Glutamatergic neuron (in vitro differentiated cells): ENCODE results near the gene COG2. TPM values are rescaled to one million over a fixed set of nuclear protein-coding genes. Genes with fewer than 3 reads are reported as not detected.

Experiments used
- DNase-seq: peaks from one replicate; pipeline ENCODE4 v3.0.0; 2022
- H3K27ac Mint-ChIP-seq: one replicate; pipeline ENCODE4 v1.8.0; 2020; ENCODE audit warnings: mild to moderate bottlenecking, mixed read lengths, inconsistent platforms; ENCODE audit not compliant: unreplicated experiment
- H3K27me3 Mint-ChIP-seq: one replicate; pipeline ENCODE4 v1.8.0; 2020; ENCODE audit warnings: mild to moderate bottlenecking, moderate library complexity, mixed read lengths, inconsistent platforms; ENCODE audit not compliant: unreplicated experiment
- H3K36me3 Mint-ChIP-seq: one replicate; pipeline ENCODE4 v1.8.0; 2020; ENCODE audit warnings: mild to moderate bottlenecking, mixed read lengths, inconsistent platforms; ENCODE audit not compliant: unreplicated experiment
- H3K4me1 Mint-ChIP-seq: one replicate; pipeline ENCODE4 v1.8.0; 2020; ENCODE audit warnings: mild to moderate bottlenecking, low read depth, mixed read lengths, inconsistent platforms; ENCODE audit not compliant: unreplicated experiment
- H3K4me3 Mint-ChIP-seq: one replicate; pipeline ENCODE4 v1.8.0; 2020; ENCODE audit warnings: mild to moderate bottlenecking, mixed read lengths, inconsistent platforms; ENCODE audit not compliant: unreplicated experiment
- H3K9me3 Mint-ChIP-seq: one replicate; pipeline ENCODE4 v1.8.0; 2020; ENCODE audit warnings: mild to moderate bottlenecking, moderate library complexity, mixed read lengths, inconsistent platforms; ENCODE audit not compliant: unreplicated experiment
- total RNA-seq: library from RNA; stranded (reverse); fragmentation: NEBNext Ultra II Directional; extraction: Animal tissue kit (Norgen Biotek cat#: 25700); gene quantifications from one replicate; pipeline ENCODE4 v1.2.1, GENCODE V29; 2021; ENCODE audit not compliant: unreplicated experiment
- TF ChIP-seq, protein P1 (sequence below): fragments of 200-600 bp; sonication (generic); IDR thresholded peaks from one replicate; pipeline ENCODE4 v1.5.0; 2021; ENCODE audit not compliant: partially characterized antibody, unreplicated experiment

COG2 gene
- total RNA-seq, 1 donor from 2014 or later: 29.0 TPM

- Mint-ChIP-seq H3K27ac (no peak overlapping the region), H3K27me3 (no peaks in the 10 kb centered on the region), H3K4me3 (no peak overlapping the region), H3K36me3 (no peaks in the 10 kb centered on the region), H3K4me1 (no peaks in the 10 kb centered on the region), H3K9me3 (no peaks in the 10 kb centered on the region)
- no peak for DNase-seq
- TF ChIP-seq, protein P1, sequence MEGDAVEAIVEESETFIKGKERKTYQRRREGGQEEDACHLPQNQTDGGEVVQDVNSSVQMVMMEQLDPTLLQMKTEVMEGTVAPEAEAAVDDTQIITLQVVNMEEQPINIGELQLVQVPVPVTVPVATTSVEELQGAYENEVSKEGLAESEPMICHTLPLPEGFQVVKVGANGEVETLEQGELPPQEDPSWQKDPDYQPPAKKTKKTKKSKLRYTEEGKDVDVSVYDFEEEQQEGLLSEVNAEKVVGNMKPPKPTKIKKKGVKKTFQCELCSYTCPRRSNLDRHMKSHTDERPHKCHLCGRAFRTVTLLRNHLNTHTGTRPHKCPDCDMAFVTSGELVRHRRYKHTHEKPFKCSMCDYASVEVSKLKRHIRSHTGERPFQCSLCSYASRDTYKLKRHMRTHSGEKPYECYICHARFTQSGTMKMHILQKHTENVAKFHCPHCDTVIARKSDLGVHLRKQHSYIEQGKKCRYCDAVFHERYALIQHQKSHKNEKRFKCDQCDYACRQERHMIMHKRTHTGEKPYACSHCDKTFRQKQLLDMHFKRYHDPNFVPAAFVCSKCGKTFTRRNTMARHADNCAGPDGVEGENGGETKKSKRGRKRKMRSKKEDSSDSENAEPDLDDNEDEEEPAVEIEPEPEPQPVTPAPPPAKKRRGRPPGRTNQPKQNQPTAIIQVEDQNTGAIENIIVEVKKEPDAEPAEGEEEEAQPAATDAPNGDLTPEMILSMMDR: no peak
These were observed 23.7 kb upstream of the COG2 start for GRCh38 chr1:230618537-230618936.

GRCh38 chr1:230620649-230621323 is 21.5 kb upstream of the COG2 start:
- H3K27me3 Mint-ChIP-seq: no peaks in the 10 kb centered on the region
- DNase-seq: no peak
- H3K4me1 Mint-ChIP-seq: no peaks in the 10 kb centered on the region
- no peak overlapping the region for H3K4me3 Mint-ChIP-seq
- no peaks in the 10 kb centered on the region for H3K36me3 Mint-ChIP-seq
- TF ChIP-seq, protein P1: no peak
- H3K27ac Mint-ChIP-seq: no peak overlapping the region
- H3K9me3 Mint-ChIP-seq: no peaks in the 10 kb centered on the region

DNA sequence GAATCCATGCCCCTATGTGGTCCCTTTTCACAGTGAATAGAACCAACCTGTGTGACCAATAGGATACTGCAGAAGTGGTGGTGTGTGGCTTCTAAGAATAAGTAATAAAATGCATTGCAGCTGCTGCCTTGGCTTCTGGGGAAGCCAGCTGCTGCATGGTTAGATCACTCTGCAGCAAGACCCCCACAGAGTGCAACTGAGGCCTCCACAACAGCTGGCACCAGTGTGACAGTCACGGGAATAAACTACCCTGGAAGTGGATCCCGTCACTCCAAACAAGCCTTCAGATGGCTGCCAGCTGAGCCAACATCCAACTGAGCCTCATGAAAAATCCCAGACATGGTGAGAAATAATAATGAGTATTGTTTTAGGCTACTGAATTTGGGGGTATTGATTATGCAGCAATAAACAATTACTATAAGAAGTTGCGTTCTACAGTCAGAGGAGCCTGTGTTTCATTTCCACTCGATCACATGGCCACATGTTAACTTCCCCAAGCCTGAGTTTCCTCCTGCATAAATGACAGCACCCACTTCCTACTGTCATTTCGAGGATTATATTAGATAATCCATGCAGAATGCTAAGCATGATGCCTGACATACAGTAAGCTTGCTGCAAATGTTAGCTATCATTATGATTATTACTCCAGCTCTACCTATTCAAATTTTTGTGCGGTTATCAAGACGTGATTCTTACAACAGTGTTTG is 20.8 kb upstream of the COG2 start:
- no peak overlapping the region for H3K27ac Mint-ChIP-seq
- no peak overlapping the region for H3K4me3 Mint-ChIP-seq
- H3K4me1 Mint-ChIP-seq: no peaks in the 10 kb centered on the region
- no peaks in the 10 kb centered on the region for H3K9me3 Mint-ChIP-seq
- TF ChIP-seq, protein P1: no peak
- DNase-seq: no peak
- H3K36me3 Mint-ChIP-seq: no peaks in the 10 kb centered on the region
- no peaks in the 10 kb centered on the region for H3K27me3 Mint-ChIP-seq

- H3K4me1 Mint-ChIP-seq: no peaks in the 10 kb centered on the region
- DNase-seq: no peak
- H3K27ac Mint-ChIP-seq: no peak overlapping the region
- H3K9me3 Mint-ChIP-seq: no peaks in the 10 kb centered on the region
- TF ChIP-seq, protein P1: no peak
- H3K36me3 Mint-ChIP-seq: no peaks in the 10 kb centered on the region
- no peaks in the 10 kb centered on the region for H3K27me3 Mint-ChIP-seq
- H3K4me3 Mint-ChIP-seq: no peak overlapping the region
These were observed 20.1 kb upstream of the COG2 start for GRCh38 chr1:230622151-230622550.

DNA sequence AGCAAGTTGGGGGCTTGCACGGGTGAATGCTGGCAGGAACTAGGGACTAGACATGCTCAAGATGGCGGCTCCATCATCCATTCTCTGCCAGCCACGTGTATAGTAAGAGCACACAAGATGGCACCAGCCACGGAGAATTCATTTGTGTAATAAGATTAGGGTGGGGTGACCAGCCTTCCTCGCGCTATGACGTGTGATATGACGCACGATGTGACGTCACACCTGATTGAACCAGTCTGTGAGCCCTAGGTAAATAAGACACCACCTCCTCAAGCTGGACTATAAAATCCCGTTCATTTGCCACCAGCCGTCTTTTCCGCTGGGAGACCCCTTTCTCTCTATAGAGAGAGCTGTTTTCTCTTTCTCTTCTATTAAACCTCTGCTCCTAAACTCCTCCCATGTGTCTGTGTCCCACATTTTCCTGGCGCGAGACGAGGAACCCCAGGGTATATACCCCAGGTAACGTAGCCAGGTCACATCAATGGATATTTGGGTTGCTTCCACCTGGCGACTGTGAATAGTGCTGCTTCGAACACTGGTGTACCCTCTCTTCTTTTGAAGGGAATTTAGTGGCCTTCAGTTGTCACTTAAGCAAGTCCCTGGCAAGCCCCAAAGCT is 18.1 kb upstream of the COG2 start:
- Mint-ChIP-seq H3K36me3 (no peaks in the 10 kb centered on the region), H3K4me1 (no peaks in the 10 kb centered on the region), H3K9me3 (no peaks in the 10 kb centered on the region), H3K27me3 (no peaks in the 10 kb centered on the region), H3K27ac (no peak overlapping the region), H3K4me3 (no peak overlapping the region)
- TF ChIP-seq, protein P1: no peak
- no peak for DNase-seq
